CD4-positive, alpha-beta T cell treated with Interleukin-6 for 4 hours (primary cell): ENCODE measurements around the gene OSM.
"Not testable (repeated sequence)": the region's sequence is repeated elsewhere in the genome, so short reads cannot be mapped to it uniquely, and the experiment has no call there.

Source experiments
- DNase-seq: peaks from one replicate; pipeline ENCODE4 v3.0.0-alpha.2; 2020; ENCODE audit warnings: mixed read lengths

OSM gene

GRCh38 chr22:30241576-30242371, 24.9 kb downstream of the OSM start:
- no peak for DNase-seq

GRCh38 chr22:30240541-30241417, 25.9 kb downstream of the OSM start:
- no peak for DNase-seq

- no peak for DNase-seq
Observed at GRCh38 chr22:30239488-30240405, 26.9 kb downstream of the OSM start.

GRCh38 chr22:30238661-30239487, 27.8 kb downstream of the OSM start:
- no peak for DNase-seq

- DNase-seq, result no peak
Observed at GRCh38 chr22:30238136-30238535, 28.5 kb downstream of the OSM start.

GRCh38 chr22:30236875-30237274, 29.8 kb downstream of the OSM start:
- no peak for DNase-seq

- no peak for DNase-seq
Observed at GRCh38 chr22:30235687-30236170, 30.9 kb downstream of the OSM start.

GRCh38 chr22:30234786-30235470, 31.7 kb downstream of the OSM start:
- no peak for DNase-seq

GRCh38 chr22:30234325-30234724, 32.3 kb downstream of the OSM start:
- DNase-seq, result not testable (repeated sequence)

- no peak for DNase-seq
Observed at GRCh38 chr22:30233582-30233981, 33.1 kb downstream of the OSM start.

- DNase-seq, result no peak
Observed at GRCh38 chr22:30232716-30233218, 33.9 kb downstream of the OSM start.

- no peak for DNase-seq
Observed at GRCh38 chr22:30230787-30231461, 35.7 kb downstream of the OSM start.

GRCh38 chr22:30230330-30230729, 36.3 kb downstream of the OSM start:
- DNase-seq, result no peak

- DNase-seq, result no peak
Observed at GRCh38 chr22:30228509-30229359, 37.9 kb downstream of the OSM start.

- DNase-seq, result peak; percentile 29
Observed at GRCh38 chr22:30227438-30228228, 39.0 kb downstream of the OSM start.

GRCh38 chr22:30226192-30226832, 40.3 kb downstream of the OSM start:
- DNase-seq, result no peak

- no peak for DNase-seq
Observed at GRCh38 chr22:30225220-30225927, 41.3 kb downstream of the OSM start.
